GM13976 (cell line): ENCODE measurements around the gene RGS6.
"Not testable (repeated sequence)": the region's sequence is repeated elsewhere in the genome, so short reads cannot be mapped to it uniquely, and the experiment has no call there.

ENCODE experiments used
- DNase-seq: peaks from one replicate; pipeline ENCODE4 v3.0.0; 2012; ENCODE audit warnings: low spot score
- CTCF ChIP-seq: IDR thresholded peaks from 2 replicates; pipeline ENCODE4 v1.5.1; 2012; ENCODE audit warnings: borderline replicate concordance, mild to moderate bottlenecking; ENCODE audit not compliant: insufficient read depth; ENCODE audit errors: extremely low read depth, missing control alignments, control extremely low read depth
- in situ Hi-C: fragments of 300-500 bp; cut with MboI; formaldehyde crosslinking; loops from one replicate; pipeline ENCODE4 v1.12.0; 2022; ENCODE audit warnings: low sequenced_read_pairs, mixed read lengths, inconsistent platforms; ENCODE audit not compliant: unreplicated experiment

The RGS6 gene

GRCh38 chr14:72464226-72464625, 532.0 kb downstream of the RGS6 start:
- in situ Hi-C loops, result no loop called here
- no peak for DNase-seq
- no peak for TF ChIP-seq CTCF

- TF ChIP-seq CTCF, result no peak
- in situ Hi-C loops, result no loop called here
- DNase-seq, result no peak
Measured at GRCh38 chr14:72466325-72466724, 534.1 kb downstream of the RGS6 start.

GRCh38 chr14:72471346-72471745, 539.1 kb downstream of the RGS6 start:
- DNase-seq, result no peak
- in situ Hi-C loops, result no loop called here
- no peak for TF ChIP-seq CTCF

GRCh38 chr14:72472845-72473244, 540.6 kb downstream of the RGS6 start:
- no peak for DNase-seq

GRCh38 chr14:72476657-72477499, 544.6 kb downstream of the RGS6 start:
- in situ Hi-C loops, result no loop called here
- no peak for TF ChIP-seq CTCF
- DNase-seq, result peak; percentile 79

More at GRCh38 chr14:72472845-72473244, 540.6 kb downstream of the RGS6 start:
- in situ Hi-C loops, result no loop called here
- no peak for TF ChIP-seq CTCF

- in situ Hi-C loops, DNase-seq: not testable (repeated sequence)
Measured at GRCh38 chr14:72477578-72477977, 545.3 kb downstream of the RGS6 start.

- no peak for TF ChIP-seq CTCF
- no peak for DNase-seq
- in situ Hi-C loops, result no loop called here
Measured at GRCh38 chr14:72478471-72478893, 546.3 kb downstream of the RGS6 start.
